K562 (cell line): ENCODE measurements around the gene CALHM1.

Experiments used
- ATF2 ChIP-seq: sonication (generic); formaldehyde crosslinking; IDR thresholded peaks from 2 replicates; pipeline ENCODE4 v1.8.1; 2022; ENCODE audit warnings: missing genetic modification reagents
- CREM ChIP-seq: IDR thresholded peaks from 2 replicates; pipeline ENCODE4 v1.6.1; 2014; ENCODE audit warnings: antibody characterized with exemption, low read depth
- FOXJ3 ChIP-seq: sonication (generic); formaldehyde crosslinking; IDR thresholded peaks from 2 replicates; pipeline ENCODE4 v1.4.0; 2020; ENCODE audit warnings: mild to moderate bottlenecking, missing genetic modification reagents
- FOXM1 ChIP-seq, 2 experiments: fragments of 450-650 bp in 1 of 2; sonication (generic) in 1 of 2; formaldehyde crosslinking in 1 of 2; IDR thresholded peaks; 2 replicates each; pipeline versions ENCODE4 v1.6.1 to v1.9.0; 2017 to 2022; ENCODE audit warnings: low read depth in 2 of 2, mild to moderate bottlenecking in 2 of 2, missing genetic modification reagents in 1 of 2, moderate library complexity in 1 of 2
- KHSRP ChIP-seq: fragments of 450-650 bp; IDR thresholded peaks from 2 replicates; pipeline ENCODE4 v1.6.1; 2017
- POLR2A ChIP-seq: fragments of 450-650 bp; conservative IDR thresholded peaks from 2 replicates; pipeline ENCODE4 v1.6.1; 2016
- PPARD ChIP-seq: fragments of 250-450 bp; sonication (Bioruptor Pico); IDR thresholded peaks from 2 replicates; pipeline ENCODE4 v1.8.0; 2022; ENCODE audit warnings: inconsistent platforms, mild to moderate bottlenecking, moderate library complexity
- TEAD4 ChIP-seq, 2 experiments: sonication (generic) in 1 of 2; formaldehyde crosslinking in 1 of 2; IDR thresholded peaks; 2 replicates each; pipeline versions ENCODE4 v1.6.1 to v1.8.0; 2012 to 2022; ENCODE audit warnings: borderline replicate concordance in 1 of 2, inconsistent platforms in 1 of 2, low read length in 1 of 2, mild to moderate bottlenecking in 1 of 2, missing genetic modification reagents in 1 of 2
- ZNF217 ChIP-seq: sonication (generic); formaldehyde crosslinking; IDR thresholded peaks from 2 replicates; pipeline ENCODE4 v1.8.0; 2022; ENCODE audit warnings: mild to moderate bottlenecking, missing genetic modification reagents
- ZSCAN29 ChIP-seq: fragments of 450-650 bp; IDR thresholded peaks from 2 replicates; pipeline ENCODE4 v1.6.1; 2017
- TF ChIP-seq, protein P1 (sequence below): fragments of 250-450 bp; sonication (Bioruptor Pico); IDR thresholded peaks from 2 replicates; pipeline ENCODE4 v1.8.0; 2022; ENCODE audit warnings: moderate library complexity, mild to moderate bottlenecking, inconsistent platforms

DNA sequence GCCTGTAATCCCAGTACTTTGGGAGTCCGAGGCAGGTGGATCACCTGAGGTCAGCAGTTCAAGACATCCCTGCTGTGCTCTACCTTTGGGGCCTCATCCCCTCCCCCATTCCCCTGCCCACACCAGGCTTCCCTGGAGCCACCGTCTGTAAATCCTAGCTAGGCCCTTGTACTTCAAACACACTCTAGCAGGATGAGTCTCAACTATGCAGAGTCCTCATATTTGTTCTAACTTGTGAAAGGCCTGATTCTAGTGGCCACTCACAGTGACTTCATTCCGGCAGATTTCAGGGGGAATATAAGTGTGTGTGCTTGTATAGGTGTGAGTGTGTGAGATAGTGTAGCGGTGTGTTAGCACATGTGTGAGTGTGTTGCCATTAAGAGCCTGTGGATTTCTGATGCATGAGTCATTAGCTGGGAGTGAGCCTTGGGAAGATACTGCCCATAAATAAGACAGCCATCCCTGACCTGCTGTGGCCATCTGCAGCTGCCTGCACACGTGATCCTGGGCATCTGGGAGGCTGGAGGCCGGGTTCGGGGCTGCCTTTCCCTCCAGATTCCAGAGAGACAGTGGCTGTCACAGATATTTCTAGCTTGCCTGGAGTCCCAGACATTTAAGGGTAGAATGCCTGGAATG lies 33.1 kb upstream of the CALHM1 start:
- TF ChIP-seq KHSRP: no peak
- no peak for TF ChIP-seq PPARD
- TF ChIP-seq FOXM1 (IDR thresholded peaks at IDR 0.05; ENCODE audit: low read depth): no peak
- TF ChIP-seq FOXM1 (CRISPR knock-in tag; IDR thresholded peaks at IDR 0.05; ENCODE audit: low read depth): no peak
- no peak for TF ChIP-seq ZNF217 (CRISPR knock-in tag)
- no peak for TF ChIP-seq TEAD4 (IDR thresholded peaks at IDR 0.05; ENCODE audit: low read length)
- TF ChIP-seq TEAD4 (CRISPR knock-in tag; IDR thresholded peaks at IDR 0.05; ENCODE audit: borderline replicate concordance): no peak
- TF ChIP-seq FOXJ3 (CRISPR knock-in tag): no peak
- TF ChIP-seq POLR2A: no peak
- TF ChIP-seq ZSCAN29: no peak
- no peak for TF ChIP-seq ATF2 (CRISPR knock-in tag)
- no peak for TF ChIP-seq CREM
- TF ChIP-seq, protein P1, sequence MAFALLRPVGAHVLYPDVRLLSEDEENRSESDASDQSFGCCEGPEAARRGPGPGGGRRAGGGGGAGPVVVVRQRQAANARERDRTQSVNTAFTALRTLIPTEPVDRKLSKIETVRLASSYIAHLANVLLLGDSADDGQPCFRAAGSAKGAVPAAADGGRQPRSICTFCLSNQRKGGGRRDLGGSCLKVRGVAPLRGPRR (CRISPR knock-in tag): no peak
